C4-2B (cell line): ENCODE results near the gene KRTAP16-1.

Source experiments
- ZFX ChIP-seq: fragments of 450-650 bp; IDR thresholded peaks from 2 replicates; pipeline ENCODE4 v1.6.1; 2017
- TF ChIP-seq, protein P1 (sequence below): fragments of 450-650 bp; conservative IDR thresholded peaks from 2 replicates; pipeline ENCODE4 v1.5.1; 2017; ENCODE audit warnings: mild to moderate bottlenecking

GRCh38 chr17:41332239-41332638, 23.1 kb upstream of the KRTAP16-1 start:
- TF ChIP-seq, protein P1, sequence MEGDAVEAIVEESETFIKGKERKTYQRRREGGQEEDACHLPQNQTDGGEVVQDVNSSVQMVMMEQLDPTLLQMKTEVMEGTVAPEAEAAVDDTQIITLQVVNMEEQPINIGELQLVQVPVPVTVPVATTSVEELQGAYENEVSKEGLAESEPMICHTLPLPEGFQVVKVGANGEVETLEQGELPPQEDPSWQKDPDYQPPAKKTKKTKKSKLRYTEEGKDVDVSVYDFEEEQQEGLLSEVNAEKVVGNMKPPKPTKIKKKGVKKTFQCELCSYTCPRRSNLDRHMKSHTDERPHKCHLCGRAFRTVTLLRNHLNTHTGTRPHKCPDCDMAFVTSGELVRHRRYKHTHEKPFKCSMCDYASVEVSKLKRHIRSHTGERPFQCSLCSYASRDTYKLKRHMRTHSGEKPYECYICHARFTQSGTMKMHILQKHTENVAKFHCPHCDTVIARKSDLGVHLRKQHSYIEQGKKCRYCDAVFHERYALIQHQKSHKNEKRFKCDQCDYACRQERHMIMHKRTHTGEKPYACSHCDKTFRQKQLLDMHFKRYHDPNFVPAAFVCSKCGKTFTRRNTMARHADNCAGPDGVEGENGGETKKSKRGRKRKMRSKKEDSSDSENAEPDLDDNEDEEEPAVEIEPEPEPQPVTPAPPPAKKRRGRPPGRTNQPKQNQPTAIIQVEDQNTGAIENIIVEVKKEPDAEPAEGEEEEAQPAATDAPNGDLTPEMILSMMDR, result no peak
- TF ChIP-seq ZFX, result no peak
